OCI-LY7 (cell line): ENCODE results near the gene OR1J4.

Source experiments
- EZH2phosphoT487 ChIP-seq: fragments of 200-600 bp; sonication (generic); IDR thresholded peaks from 2 replicates; pipeline ENCODE4 v1.6.1; 2018; ENCODE audit warnings: low read depth, borderline replicate concordance, mild to moderate bottlenecking, mixed run types, antibody characterized with exemption, low read length, moderate library complexity, mixed read lengths
- TF ChIP-seq, protein P1 (sequence below): fragments of 200-600 bp; sonication (generic); conservative IDR thresholded peaks from 2 replicates; pipeline ENCODE4 v1.5.1; 2014; ENCODE audit warnings: mild to moderate bottlenecking, antibody characterized with exemption, low read length, moderate library complexity, mixed read lengths

DNA sequence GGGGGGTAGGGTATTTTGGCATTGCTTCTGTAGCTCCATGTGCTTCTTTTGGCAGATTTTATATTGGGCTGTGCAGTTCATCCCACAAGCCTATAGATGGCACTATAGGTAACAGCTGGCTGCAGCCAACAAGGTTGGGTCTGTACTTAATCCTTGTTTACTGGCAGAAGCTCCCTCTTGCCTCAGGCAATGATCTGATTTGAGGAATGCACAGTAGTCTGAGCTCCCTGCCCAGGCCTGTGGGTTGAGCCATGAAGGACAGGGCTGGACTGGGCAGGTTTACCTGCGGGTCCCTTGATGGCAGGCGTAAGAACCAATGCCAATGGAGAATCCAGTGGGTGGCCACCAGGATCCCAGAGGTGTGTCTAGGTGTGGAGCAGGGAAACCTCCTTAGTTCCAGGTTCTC is 20.1 kb upstream of the OR1J4 start:
- TF ChIP-seq, protein P1, sequence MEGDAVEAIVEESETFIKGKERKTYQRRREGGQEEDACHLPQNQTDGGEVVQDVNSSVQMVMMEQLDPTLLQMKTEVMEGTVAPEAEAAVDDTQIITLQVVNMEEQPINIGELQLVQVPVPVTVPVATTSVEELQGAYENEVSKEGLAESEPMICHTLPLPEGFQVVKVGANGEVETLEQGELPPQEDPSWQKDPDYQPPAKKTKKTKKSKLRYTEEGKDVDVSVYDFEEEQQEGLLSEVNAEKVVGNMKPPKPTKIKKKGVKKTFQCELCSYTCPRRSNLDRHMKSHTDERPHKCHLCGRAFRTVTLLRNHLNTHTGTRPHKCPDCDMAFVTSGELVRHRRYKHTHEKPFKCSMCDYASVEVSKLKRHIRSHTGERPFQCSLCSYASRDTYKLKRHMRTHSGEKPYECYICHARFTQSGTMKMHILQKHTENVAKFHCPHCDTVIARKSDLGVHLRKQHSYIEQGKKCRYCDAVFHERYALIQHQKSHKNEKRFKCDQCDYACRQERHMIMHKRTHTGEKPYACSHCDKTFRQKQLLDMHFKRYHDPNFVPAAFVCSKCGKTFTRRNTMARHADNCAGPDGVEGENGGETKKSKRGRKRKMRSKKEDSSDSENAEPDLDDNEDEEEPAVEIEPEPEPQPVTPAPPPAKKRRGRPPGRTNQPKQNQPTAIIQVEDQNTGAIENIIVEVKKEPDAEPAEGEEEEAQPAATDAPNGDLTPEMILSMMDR, result peak; percentile 89
- TF ChIP-seq EZH2phosphoT487, result no peak
